DOHH2 (cell line): ENCODE results near the gene ADARB1.

Experiments
- H3F3A ChIP-seq: fragments of 200-600 bp; sonication (generic), shearing (Covaris generic); 2 replicates; pipeline ENCODE4 v1.6.0; 2016; ENCODE audit warnings: antibody characterized with exemption, mild to moderate bottlenecking; ENCODE audit not compliant: control insufficient read depth, insufficient read depth
- H3K27ac ChIP-seq: fragments of 200-600 bp; sonication (generic); 2 replicates; pipeline ENCODE4 v1.5.1; 2014; ENCODE audit warnings: low read depth, mild to moderate bottlenecking, low read length, moderate library complexity
- H3K27me3 ChIP-seq: fragments of 200-600 bp; sonication (generic); 2 replicates; pipeline ENCODE4 v1.6.1; 2014; ENCODE audit warnings: mild to moderate bottlenecking, low read length, mixed read lengths; ENCODE audit not compliant: control insufficient read depth
- H3K36me3 ChIP-seq: fragments of 200-600 bp; sonication (generic); 2 replicates; pipeline ENCODE4 v1.6.1; 2014; ENCODE audit warnings: mild to moderate bottlenecking, low read length, moderate library complexity, mixed read lengths; ENCODE audit not compliant: control insufficient read depth
- H3K4me1 ChIP-seq: fragments of 200-600 bp; sonication (generic); 2 replicates; pipeline ENCODE4 v1.6.1; 2014; ENCODE audit warnings: mild to moderate bottlenecking, low read length, mixed read lengths; ENCODE audit not compliant: control insufficient read depth
- H3K4me2 ChIP-seq: fragments of 200-600 bp; sonication (generic); 2 replicates; pipeline ENCODE4 v1.6.0; 2014; ENCODE audit warnings: mild to moderate bottlenecking, low read length, moderate library complexity
- H3K4me3 ChIP-seq: fragments of 200-600 bp; sonication (generic); 2 replicates; pipeline ENCODE4 v1.5.1; 2014; ENCODE audit warnings: mild to moderate bottlenecking, low read length, mixed read lengths
- H3K79me2 ChIP-seq: fragments of 200-600 bp; sonication (generic); 2 replicates; pipeline ENCODE4 v1.6.1; 2014; ENCODE audit warnings: mild to moderate bottlenecking, low read length, mixed read lengths; ENCODE audit not compliant: control insufficient read depth
- H3K9me2 ChIP-seq: fragments of 200-600 bp; sonication (generic); replicated peaks from 2 replicates; pipeline ENCODE4 v1.6.1; 2014; ENCODE audit warnings: mild to moderate bottlenecking, low read length, mixed read lengths; ENCODE audit not compliant: control insufficient read depth
- H3K9me3 ChIP-seq: fragments of 200-600 bp; sonication (generic); 2 replicates; pipeline ENCODE4 v1.6.1; 2014; ENCODE audit warnings: antibody characterized with exemption, low read length, mixed read lengths; ENCODE audit not compliant: control insufficient read depth, insufficient read depth
- H4K20me1 ChIP-seq: fragments of 200-600 bp; sonication (generic); 2 replicates; pipeline ENCODE4 v1.6.0; 2014; ENCODE audit warnings: low read depth, mild to moderate bottlenecking, antibody characterized with exemption, low read length, moderate library complexity; ENCODE audit not compliant: control insufficient read depth, insufficient read depth
- EZH2phosphoT487 ChIP-seq: fragments of 200-600 bp; sonication (generic); IDR thresholded peaks from 2 replicates; pipeline ENCODE4 v1.6.1; 2017; ENCODE audit warnings: borderline replicate concordance, mild to moderate bottlenecking, antibody characterized with exemption, low read length, moderate library complexity, mixed read lengths
- TF ChIP-seq, protein P1 (sequence below): fragments of 200-600 bp; sonication (generic); IDR thresholded peaks from one replicate; pipeline ENCODE4 v1.5.1; 2014; ENCODE audit warnings: antibody characterized with exemption, mild to moderate bottlenecking, low read depth, low read length; ENCODE audit not compliant: poor library complexity, severe bottlenecking

The ADARB1 gene

DNA sequence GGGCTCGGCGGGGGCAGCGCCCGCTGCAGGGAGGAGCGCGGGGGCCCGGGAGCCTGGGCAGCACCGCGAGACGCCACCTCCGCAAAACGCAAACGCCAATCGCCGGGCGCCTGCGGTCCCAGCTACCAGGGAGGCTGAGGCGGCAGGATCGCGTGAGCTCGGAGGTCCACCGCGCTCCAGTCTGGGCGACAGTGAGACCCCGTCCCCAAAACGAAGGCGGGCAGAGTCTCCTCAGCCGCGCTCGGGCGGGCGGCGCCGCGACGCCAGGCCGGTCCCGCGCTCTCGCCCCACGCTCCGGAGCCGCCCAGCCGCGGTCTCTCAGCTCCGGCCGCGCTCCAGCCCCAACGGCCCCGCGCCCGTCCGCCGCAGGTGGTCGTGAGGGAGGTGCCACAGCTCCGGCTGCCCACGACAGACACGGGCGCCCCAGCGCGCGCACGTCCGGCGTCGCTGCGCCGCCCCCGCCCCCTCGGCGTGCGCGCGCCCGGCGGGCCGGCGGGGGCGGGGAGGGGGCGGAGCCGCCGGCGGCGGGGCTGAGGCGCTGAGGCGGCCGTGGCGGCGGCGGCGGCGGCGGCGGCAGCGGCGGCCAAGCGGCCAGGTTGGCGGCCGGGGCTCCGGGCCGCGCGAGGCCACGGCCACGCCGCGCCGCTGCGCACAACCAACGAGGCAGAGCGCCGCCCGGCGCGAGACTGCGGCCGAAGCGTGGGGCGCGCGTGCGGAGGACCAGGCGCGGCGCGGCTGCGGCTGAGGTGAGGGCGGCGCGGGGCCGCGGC is at the start of gene ADARB1:
Gene ADARB1, plus strand, starts transcription at position 533 of the 770 bp plus-strand sequence. CDS start 97,077 bp downstream, outside the sequence.
- no peak within 1 kb of the TSS for H3K27ac ChIP-seq
- TF ChIP-seq, protein P1, sequence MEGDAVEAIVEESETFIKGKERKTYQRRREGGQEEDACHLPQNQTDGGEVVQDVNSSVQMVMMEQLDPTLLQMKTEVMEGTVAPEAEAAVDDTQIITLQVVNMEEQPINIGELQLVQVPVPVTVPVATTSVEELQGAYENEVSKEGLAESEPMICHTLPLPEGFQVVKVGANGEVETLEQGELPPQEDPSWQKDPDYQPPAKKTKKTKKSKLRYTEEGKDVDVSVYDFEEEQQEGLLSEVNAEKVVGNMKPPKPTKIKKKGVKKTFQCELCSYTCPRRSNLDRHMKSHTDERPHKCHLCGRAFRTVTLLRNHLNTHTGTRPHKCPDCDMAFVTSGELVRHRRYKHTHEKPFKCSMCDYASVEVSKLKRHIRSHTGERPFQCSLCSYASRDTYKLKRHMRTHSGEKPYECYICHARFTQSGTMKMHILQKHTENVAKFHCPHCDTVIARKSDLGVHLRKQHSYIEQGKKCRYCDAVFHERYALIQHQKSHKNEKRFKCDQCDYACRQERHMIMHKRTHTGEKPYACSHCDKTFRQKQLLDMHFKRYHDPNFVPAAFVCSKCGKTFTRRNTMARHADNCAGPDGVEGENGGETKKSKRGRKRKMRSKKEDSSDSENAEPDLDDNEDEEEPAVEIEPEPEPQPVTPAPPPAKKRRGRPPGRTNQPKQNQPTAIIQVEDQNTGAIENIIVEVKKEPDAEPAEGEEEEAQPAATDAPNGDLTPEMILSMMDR: no peak
- TF ChIP-seq EZH2phosphoT487: no peak
- no peaks in the 10 kb centered on the region for H3K9me2 ChIP-seq
- H4K20me1 ChIP-seq: no peaks in the 10 kb centered on the region
- peak within 1 kb of the TSS; percentile 78 for H3K4me2 ChIP-seq
- peak within 1 kb of the TSS; percentile 76 for H3K4me3 ChIP-seq
- H3K4me1 ChIP-seq: peaks cover 7% of the 10 kb centered on the region; the same call in 1 of the 2 replicates
- peaks cover 36% of the 10 kb centered on the region for H3K27me3 ChIP-seq
- H3K36me3 ChIP-seq: no peaks in the 10 kb centered on the region
- no peaks in the 10 kb centered on the region; the same call in 1 of the 2 replicates for H3F3A ChIP-seq
- no peaks in the 10 kb centered on the region for H3K9me3 ChIP-seq
- H3K79me2 ChIP-seq: no peaks in the 10 kb centered on the region

DNA sequence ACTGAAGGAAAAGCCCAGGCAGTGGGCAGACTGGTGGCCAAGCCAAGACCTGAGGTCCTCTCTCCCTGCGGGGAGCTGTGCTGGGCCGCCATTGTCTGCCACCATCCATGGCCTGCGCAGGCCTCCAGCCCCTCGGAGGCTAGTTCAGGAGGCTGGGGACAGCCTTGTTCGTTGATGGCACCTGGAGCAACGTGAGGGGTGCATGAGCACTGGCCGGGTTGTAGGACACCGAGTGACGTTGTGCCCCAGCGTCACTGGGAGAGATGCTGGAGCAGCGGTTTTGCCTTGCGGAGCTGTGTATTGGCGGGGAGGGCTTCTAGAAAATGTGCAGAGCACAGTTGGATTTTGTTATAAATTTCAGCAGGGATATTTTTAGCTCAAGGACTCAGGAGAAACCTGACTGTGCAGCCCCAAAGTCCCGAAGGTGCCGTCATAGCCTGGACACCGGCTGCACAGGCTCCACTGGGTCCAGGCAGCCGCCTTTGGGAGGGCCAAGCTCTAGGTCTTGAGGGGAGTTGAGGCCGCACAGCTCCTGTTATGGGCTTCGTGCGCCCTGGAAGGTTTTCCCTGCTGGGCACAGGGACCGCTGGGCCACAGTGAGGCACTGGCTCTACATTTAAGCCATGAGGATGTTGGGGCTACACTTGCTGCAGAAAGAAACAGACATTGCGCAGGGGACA is 48.2 kb upstream of the ADARB1 start:
- Histone ChIP-seq H3K79me2 (no peaks in the 10 kb centered on the region), H3F3A (no peaks in the 10 kb centered on the region), H3K27me3 (peaks cover 6% of the 10 kb centered on the region; the same call in 1 of the 2 replicates), H3K4me1 (no peaks in the 10 kb centered on the region), H3K9me3 (no peaks in the 10 kb centered on the region), H3K27ac (no peak overlapping the region), H3K4me3 (no peak overlapping the region), H4K20me1 (no peaks in the 10 kb centered on the region), H3K36me3 (no peaks in the 10 kb centered on the region), H3K4me2 (no peak overlapping the region), H3K9me2 (no peaks in the 10 kb centered on the region)
- TF ChIP-seq, protein P1: no peak
- TF ChIP-seq EZH2phosphoT487: no peak

GRCh38 chr21:45026826-45027225 is 47.6 kb upstream of the ADARB1 start:
- Histone ChIP-seq H3K36me3 (no peaks in the 10 kb centered on the region), H3K27ac (no peak overlapping the region), H3K27me3 (peaks cover 6% of the 10 kb centered on the region; the same call in 1 of the 2 replicates), H3K4me3 (no peak overlapping the region), H4K20me1 (no peaks in the 10 kb centered on the region), H3K4me1 (no peaks in the 10 kb centered on the region), H3K9me3 (no peaks in the 10 kb centered on the region), H3F3A (no peaks in the 10 kb centered on the region), H3K4me2 (no peak overlapping the region), H3K79me2 (no peaks in the 10 kb centered on the region), H3K9me2 (no peaks in the 10 kb centered on the region)
- no peak for TF ChIP-seq EZH2phosphoT487
- TF ChIP-seq, protein P1: no peak
